ENCODE measurements around the gene ATP9A. TPM values are rescaled to one million over a fixed set of nuclear protein-coding genes. Genes with fewer than 3 reads are reported as not detected.

Gene ATP9A
- total RNA-seq, 1 donor from 2014 or later: 16.1 TPM

DNA sequence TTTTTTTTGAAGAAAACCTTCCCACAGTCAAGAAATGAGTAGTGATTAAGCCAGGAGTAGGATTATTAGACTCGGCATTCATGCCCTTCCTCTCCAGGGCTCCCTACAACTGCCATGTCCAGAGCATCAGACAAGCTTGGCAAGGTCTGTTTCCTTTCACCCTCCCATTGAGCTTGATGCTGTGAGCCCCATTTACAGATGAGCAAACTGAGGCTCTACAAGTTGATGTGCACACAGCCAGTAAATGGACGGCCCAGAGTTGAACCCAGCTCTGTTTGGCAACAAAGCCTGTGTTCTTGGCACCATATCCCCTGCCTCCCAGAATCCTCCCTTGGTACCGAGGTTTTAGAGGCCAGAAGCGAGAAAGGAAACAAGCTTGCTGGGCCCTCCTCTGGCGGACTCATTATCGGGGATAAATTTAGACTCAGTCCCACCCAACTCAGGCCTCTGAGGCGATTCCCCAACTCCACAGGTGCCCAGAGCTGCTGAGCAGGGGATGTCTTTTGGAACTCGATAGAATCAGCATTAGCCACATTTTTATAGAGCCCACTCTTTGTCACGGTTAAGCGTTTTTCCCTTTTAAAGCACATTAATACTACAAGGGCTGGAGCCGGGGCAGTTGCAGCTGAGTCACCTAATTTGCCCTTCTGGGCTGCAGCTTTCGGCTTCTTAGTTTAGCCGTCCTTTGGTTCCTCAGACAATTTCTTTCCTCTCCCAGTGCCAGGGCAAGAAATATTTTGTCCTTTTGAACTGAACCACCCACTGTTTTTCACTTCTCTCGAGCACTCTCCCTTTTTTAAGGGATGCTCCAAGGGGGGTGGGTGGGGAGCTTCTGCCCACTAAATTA lies 202.7 kb downstream of the ATP9A start:
- intact Hi-C loops (cut with micrococcal nuclease): no loop called here

DNA sequence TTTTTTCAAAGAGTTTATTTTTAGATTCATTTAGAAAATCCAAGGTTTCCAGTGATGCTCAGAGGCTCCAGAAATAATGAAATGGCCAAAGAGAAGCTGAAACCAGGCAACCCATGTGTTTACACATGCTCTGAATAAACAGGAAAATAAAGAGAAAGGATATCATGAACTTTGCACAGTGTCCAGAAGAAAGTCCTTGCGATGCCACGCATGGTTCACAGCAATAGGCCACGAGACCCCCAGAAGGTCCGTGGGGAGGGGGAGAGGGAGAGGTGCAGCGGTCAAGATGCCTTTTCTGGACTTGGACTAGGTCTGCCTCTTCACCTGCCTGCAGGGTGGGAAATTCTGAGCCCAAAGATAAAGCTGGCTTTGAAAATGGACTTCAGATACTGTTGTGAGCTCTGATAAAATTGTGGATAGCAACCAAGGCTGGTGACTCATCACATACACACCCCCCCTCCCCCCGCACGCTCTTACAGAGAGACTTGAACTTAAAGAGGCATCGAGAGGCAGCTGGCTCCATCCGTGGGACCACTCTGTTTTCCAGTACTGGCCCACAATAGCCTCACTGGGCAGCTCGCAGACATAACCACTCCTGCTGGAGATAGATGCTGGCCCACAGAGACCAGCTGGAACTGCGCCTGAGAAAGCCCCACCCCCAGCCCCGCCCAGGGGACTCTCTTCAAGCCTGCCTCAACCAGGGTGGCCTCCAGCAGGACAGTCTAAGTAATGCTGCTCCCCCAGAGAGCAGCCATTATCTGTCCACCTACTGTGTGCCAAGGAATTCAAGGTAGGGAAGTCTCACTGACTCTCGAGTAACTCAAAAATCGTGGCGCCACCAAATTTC lies 204.5 kb downstream of the ATP9A start:
- no peak for DNase-seq
- no peaks in the 10 kb centered on the region for H3K9me3 Mint-ChIP-seq
- no peak overlapping the region for H3K4me3 Mint-ChIP-seq
- intact Hi-C loops (cut with micrococcal nuclease): loop anchor here (2.0 kb wide), 1 partner anchor 21 kb away; the partner anchor contains the start of gene NFATC2
- peaks cover 67% of the 10 kb centered on the region for H3K27me3 Mint-ChIP-seq
- H3K36me3 Mint-ChIP-seq (ENCODE audit: low read depth): no peaks in the 10 kb centered on the region
- H3K27ac Mint-ChIP-seq: no peak overlapping the region
- peaks cover 21% of the 10 kb centered on the region for H3K4me1 Mint-ChIP-seq

More for the DNA sequence above, 202.7 kb downstream of the ATP9A start:
- Mint-ChIP-seq H3K27ac (no peak overlapping the region), H3K27me3 (peaks cover 57% of the 10 kb centered on the region), H3K4me1 (peaks cover 21% of the 10 kb centered on the region), H3K36me3 (ENCODE audit: low read depth) (no peaks in the 10 kb centered on the region), H3K4me3 (no peak overlapping the region), H3K9me3 (peaks cover 6% of the 10 kb centered on the region)
- DNase-seq: no peak

DNA sequence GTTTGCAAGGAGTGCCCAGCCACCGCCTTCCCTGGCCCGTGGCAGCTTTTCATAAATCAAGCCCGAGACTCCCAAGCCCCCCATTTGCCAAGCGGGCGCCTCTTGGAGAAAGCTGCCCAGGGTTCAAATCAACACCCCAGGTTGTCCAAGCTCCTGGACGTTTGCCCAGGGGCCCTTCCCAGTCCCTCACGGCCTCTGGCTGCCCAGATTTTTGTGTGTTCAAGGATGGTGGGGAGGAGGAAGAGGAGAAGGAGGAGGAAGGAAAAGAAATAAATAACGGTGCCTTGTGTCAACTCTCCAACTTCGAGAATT lies 205.1 kb downstream of the ATP9A start:
- intact Hi-C loops (cut with micrococcal nuclease): loop anchor here (2.0 kb wide), 1 partner anchor 20 kb away; the partner anchor contains the start of gene NFATC2
- Mint-ChIP-seq H3K4me1 (peaks cover 21% of the 10 kb centered on the region), H3K27me3 (peaks cover 62% of the 10 kb centered on the region), H3K36me3 (ENCODE audit: low read depth) (no peaks in the 10 kb centered on the region), H3K27ac (no peak overlapping the region), H3K4me3 (peak overlapping the region; percentile 77), H3K9me3 (no peaks in the 10 kb centered on the region)
- no peak for DNase-seq

DNA sequence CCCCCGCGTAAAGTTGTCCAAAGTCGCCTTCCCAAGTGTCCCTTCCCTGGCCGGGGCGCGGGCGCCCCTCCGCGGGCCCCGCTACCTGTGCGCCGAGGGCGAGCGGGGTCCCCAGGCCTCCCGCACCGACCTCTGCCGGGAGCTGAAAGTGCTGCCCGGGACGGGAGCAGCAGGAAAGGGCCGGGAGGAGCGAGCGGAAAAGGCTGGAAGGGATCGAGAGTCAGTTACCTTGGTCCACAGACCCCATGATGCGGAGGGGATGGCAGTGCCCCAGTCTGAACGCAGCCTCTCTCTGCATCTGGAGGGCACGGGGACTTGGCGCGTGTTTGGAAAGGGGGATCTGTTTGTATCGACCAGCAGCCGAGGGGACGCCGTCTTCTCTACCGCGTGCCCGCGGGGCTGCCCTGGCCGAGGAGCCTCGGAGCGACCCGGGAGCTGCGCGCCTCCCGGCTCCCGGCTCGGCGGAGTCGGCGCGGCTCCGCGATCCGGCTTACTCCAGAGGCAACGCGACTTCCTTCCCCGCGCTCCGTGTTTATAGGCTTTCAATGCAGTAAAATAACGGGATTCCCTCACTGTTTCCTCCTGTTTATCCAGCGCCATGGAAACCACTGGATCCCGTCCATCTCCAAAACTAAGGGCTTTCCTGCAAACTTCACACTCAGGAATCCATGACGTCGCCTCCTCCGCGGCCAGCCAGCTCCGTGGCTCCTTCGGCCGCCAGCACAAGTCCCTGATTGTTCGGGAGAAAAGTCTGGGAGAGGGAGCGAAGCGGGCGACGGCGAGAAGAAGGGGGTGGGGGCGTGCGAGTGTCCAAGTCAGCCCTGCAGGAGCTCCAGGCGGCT lies 205.6 kb downstream of the ATP9A start:
- peaks cover 21% of the 10 kb centered on the region for H3K4me1 Mint-ChIP-seq
- peaks cover 58% of the 10 kb centered on the region for H3K27me3 Mint-ChIP-seq
- H3K36me3 Mint-ChIP-seq (ENCODE audit: low read depth): no peaks in the 10 kb centered on the region
- intact Hi-C loops (cut with micrococcal nuclease): loop anchor here (2.0 kb wide), 1 partner anchor 20 kb away; the partner anchor contains the start of gene NFATC2
- peak overlapping the region; percentile 77 for H3K4me3 Mint-ChIP-seq
- no peak overlapping the region for H3K27ac Mint-ChIP-seq
- peak; percentile 68 for DNase-seq
- no peaks in the 10 kb centered on the region for H3K9me3 Mint-ChIP-seq

DNA sequence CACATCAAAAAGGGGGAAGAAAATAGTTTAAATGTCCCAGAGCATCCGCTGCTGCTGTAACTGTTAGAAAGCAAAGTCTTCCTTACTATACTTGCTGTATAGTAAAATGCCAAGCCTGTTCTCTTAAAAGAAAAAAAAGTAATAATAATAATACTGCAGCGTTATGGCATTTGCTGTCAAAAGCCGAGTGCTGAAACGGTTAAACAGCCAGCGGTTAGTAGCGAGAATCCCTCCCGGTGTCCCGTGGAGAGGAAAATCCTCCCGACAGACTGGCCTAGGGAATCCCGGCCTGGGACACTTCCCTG lies 206.2 kb downstream of the ATP9A start:
- DNase-seq: no peak
- peaks cover 59% of the 10 kb centered on the region for H3K27me3 Mint-ChIP-seq
- H3K4me3 Mint-ChIP-seq: peak overlapping the region; percentile 77
- intact Hi-C loops (cut with micrococcal nuclease): loop anchor here (2.0 kb wide), 1 partner anchor 19 kb away; the partner anchor contains the start of gene NFATC2
- H3K9me3 Mint-ChIP-seq: no peaks in the 10 kb centered on the region
- no peak overlapping the region for H3K27ac Mint-ChIP-seq
- H3K4me1 Mint-ChIP-seq: peaks cover 21% of the 10 kb centered on the region
- H3K36me3 Mint-ChIP-seq (ENCODE audit: low read depth): no peaks in the 10 kb centered on the region

DNA sequence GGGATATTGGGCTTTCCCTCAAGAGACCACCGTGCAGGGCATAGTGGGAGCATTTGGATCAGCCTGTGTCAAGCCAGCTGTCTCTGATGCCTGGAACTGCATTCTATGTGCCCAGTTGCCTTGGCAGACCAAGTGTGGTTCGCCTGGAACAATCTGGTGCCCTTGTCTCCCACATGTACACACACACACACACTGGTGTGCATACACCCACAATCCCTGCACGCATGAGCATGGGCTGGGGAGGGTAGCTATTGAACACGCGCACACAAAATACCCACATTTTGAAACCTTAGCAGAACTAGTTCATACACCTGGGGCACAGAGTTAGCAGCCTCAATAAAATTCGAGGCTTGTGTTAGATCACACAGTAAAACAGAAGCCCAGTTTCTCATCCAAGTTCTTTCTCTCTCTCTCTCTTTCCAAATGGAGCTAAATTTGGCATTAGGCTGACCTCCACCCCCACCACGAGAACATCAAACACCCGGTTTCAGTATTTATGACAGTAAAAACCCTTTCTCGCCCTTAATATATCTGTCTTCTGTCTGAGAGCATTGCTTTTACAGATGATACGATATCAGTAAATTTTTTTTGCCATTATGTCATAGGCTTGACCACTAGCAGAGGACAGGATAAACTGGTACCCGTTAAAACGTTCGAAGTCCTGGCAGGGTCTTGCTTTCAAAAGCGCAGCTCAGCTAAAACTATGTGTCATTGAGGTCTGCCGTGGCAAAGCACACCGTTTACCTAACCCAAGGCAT lies 207.5 kb downstream of the ATP9A start:
- Mint-ChIP-seq H3K36me3 (ENCODE audit: low read depth) (no peaks in the 10 kb centered on the region), H3K9me3 (no peaks in the 10 kb centered on the region), H3K4me1 (peaks cover 19% of the 10 kb centered on the region), H3K27me3 (peaks cover 51% of the 10 kb centered on the region), H3K27ac (no peak overlapping the region), H3K4me3 (peak overlapping the region; percentile 48)
- DNase-seq: no peak
- intact Hi-C loops (cut with micrococcal nuclease): no loop called here

DNA sequence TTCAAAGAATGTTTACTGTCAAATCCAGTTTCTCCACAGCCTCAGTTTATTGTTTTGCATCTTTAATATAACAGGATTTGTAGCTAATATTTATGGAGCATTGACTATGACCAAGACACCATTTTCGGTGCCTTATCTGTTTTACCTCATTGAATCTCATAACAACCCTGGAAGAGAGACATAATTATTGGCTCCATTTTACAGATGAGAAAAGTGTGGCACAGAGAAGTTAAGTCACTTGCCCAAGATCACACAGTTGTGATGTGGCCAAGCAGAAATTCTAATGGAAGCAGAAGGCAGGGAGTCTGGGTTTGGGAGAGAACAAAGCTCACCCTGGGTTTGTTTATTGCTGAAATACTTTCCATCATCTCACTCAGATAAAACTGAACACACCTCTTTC lies 208.1 kb downstream of the ATP9A start:
- H3K36me3 Mint-ChIP-seq (ENCODE audit: low read depth): no peaks in the 10 kb centered on the region
- peaks cover 49% of the 10 kb centered on the region for H3K27me3 Mint-ChIP-seq
- no peak for DNase-seq
- H3K4me3 Mint-ChIP-seq: no peak overlapping the region
- H3K4me1 Mint-ChIP-seq: peaks cover 19% of the 10 kb centered on the region
- H3K27ac Mint-ChIP-seq: no peak overlapping the region
- intact Hi-C loops (cut with micrococcal nuclease): no loop called here
- no peaks in the 10 kb centered on the region for H3K9me3 Mint-ChIP-seq

DNA sequence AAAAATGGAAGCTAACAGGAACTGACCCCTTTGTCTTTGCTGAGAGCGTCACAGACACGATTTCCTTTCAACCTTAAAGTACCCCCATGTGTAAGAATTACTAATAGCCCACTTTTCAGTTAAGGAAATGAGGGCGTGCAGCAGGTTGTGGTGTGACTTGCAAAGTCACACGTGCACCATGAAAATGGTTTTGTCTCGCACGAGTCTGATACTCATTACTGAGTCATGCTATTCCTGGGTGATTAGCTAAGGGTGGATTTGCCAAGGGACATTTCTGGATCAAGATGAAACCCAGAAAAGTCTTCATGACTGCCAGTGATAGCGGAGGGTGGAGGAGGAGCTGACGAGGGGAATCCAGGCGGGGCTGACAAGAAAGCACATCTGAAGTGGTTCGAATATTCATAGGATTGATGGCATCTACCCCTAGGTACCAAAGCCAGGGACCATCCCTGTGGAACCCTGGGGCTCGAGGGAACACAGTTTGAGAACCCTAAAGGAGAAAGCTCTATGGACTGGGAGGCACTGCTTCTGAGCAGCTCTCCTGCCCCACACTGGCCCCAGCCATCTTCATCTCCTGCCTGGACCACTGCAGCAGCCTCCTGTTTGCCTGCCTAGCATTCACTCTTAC lies 213.5 kb downstream of the ATP9A start:
- no peaks in the 10 kb centered on the region for H3K36me3 Mint-ChIP-seq (ENCODE audit: low read depth)
- no peaks in the 10 kb centered on the region for H3K9me3 Mint-ChIP-seq
- peaks cover 7% of the 10 kb centered on the region for H3K4me1 Mint-ChIP-seq
- intact Hi-C loops (cut with micrococcal nuclease): no loop called here
- H3K4me3 Mint-ChIP-seq: no peak overlapping the region
- peaks cover 20% of the 10 kb centered on the region for H3K27me3 Mint-ChIP-seq
- no peak overlapping the region for H3K27ac Mint-ChIP-seq
- DNase-seq: no peak

DNA sequence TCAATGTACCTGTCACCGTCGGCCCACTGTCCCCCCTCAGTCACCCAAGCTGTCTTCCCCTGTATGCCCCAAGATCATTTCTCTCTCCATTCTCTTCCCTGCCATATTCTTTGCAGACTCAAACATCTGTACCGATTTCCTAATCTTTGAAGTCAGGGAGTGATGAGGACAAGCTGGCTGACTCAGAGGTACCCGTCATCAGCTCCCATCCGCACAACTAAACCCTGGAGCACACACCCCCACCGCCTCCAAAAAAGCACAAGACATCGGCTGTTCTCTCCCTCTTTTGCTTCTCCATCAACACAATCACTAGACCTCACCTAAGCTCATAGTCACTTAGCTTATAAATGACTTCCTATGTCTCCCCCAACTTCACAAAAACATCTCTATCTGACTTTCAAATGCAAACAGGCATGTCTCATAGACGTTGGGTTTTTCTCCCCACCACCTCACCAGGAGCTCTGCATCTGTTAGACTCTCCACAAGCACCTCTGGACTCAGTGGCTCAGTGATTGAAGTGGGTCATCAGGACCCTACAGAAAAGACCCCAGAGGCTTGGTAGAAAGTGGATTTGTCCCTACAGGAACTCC lies 214.2 kb downstream of the ATP9A start:
- DNase-seq: no peak
- no peaks in the 10 kb centered on the region for H3K9me3 Mint-ChIP-seq
- peaks cover 7% of the 10 kb centered on the region for H3K4me1 Mint-ChIP-seq
- no peak overlapping the region for H3K4me3 Mint-ChIP-seq
- intact Hi-C loops (cut with micrococcal nuclease): no loop called here
- H3K27me3 Mint-ChIP-seq: peaks cover 15% of the 10 kb centered on the region
- no peak overlapping the region for H3K27ac Mint-ChIP-seq
- no peaks in the 10 kb centered on the region for H3K36me3 Mint-ChIP-seq (ENCODE audit: low read depth)

DNA sequence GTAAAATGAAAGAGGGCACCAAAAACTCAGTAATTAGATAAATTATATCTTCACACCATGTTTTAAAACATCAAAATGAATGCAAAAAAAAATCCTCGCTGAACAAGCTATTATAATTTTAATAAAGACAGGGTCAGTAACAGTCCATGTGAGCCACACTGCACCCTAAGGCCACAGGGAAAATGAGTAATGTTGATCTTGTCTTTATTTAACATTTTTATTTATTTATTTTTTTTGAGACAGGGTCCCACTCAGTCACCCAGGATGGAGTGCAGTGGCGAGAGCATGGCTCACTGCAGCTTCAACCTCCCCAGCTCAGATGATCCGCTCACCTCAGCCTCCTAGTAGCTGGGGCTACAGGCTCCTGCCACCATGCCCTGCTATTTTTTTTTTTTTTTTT lies 217.0 kb downstream of the ATP9A start:
- Mint-ChIP-seq H3K36me3 (ENCODE audit: low read depth) (no peaks in the 10 kb centered on the region), H3K4me3 (no peak overlapping the region), H3K27me3 (peaks cover 36% of the 10 kb centered on the region), H3K4me1 (peaks cover 7% of the 10 kb centered on the region), H3K9me3 (peaks cover 4% of the 10 kb centered on the region), H3K27ac (no peak overlapping the region)
- DNase-seq: no peak
- intact Hi-C loops (cut with micrococcal nuclease): no loop called here

DNA sequence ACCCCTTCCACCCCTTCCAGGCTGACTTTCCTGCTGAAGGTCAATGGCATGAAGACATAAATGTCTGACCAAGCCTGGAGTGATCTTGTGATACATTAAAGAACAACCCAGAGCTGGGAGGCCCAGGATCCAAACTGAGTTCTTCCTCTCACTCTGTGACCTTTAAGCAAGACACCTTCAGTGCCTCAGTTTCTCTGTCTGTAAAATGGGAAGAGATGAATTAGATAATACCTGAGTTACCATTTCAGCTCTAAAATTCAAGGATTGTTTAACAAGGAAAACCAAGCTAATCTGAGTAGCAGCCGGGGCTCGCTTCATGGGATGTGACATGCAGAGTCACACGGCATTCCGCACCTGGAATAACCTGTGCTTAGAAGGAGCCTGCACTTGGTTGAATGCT lies 218.7 kb downstream of the ATP9A start:
- Mint-ChIP-seq H3K4me3 (no peak overlapping the region), H3K9me3 (peaks cover 11% of the 10 kb centered on the region), H3K36me3 (ENCODE audit: low read depth) (no peaks in the 10 kb centered on the region), H3K27me3 (peaks cover 45% of the 10 kb centered on the region), H3K4me1 (peaks cover 5% of the 10 kb centered on the region), H3K27ac (no peak overlapping the region)
- intact Hi-C loops (cut with micrococcal nuclease): loop anchor here (10.0 kb wide), 1 partner anchor 495 kb away; no protein-coding TSS in a partner anchor
- no peak for DNase-seq

DNA sequence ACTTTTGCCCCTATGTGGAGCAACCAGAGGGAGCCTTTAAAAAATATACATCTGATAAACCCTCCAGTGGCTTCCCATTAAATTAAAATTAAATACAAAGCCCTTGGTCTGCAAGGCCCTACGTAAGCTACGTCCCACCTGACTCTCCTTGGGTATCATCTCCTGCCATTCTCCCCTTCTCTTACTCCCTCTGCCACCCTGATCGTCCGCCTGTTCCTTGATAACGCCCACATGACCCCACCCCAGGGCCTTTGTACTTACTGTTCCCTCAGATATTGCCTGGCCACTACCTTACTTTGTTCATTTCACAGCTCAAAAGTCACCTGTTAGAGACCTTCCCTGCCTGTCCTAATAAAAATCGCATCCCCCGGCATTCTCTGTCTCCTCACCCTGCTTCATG lies 220.2 kb downstream of the ATP9A start:
- H3K36me3 Mint-ChIP-seq (ENCODE audit: low read depth): no peaks in the 10 kb centered on the region
- intact Hi-C loops (cut with micrococcal nuclease): loop anchor here (10.0 kb wide), 1 partner anchor 497 kb away; no protein-coding TSS in a partner anchor
- no peak overlapping the region for H3K4me3 Mint-ChIP-seq
- H3K27me3 Mint-ChIP-seq: peaks cover 41% of the 10 kb centered on the region
- H3K4me1 Mint-ChIP-seq: peaks cover 5% of the 10 kb centered on the region
- no peak for DNase-seq
- peaks cover 11% of the 10 kb centered on the region for H3K9me3 Mint-ChIP-seq
- H3K27ac Mint-ChIP-seq: no peak overlapping the region

Measured in activated CD4-positive, alpha-beta T cell treated with anti-CD3 and anti-CD28 coated beads, Interleukin-2, amount 10 ng/mL, durations not matched to agents 24 days and 14 days (primary cell).